ENCODE results near the gene NKX1-2. TPM values are rescaled to one million over a fixed set of nuclear protein-coding genes. Genes with fewer than 3 reads are reported as not detected.

NKX1-2 gene
- total and polyA plus RNA-seq, 2 of the 8 experiments (the other 6 are each of a cell fraction or from before 2014, with no cell fraction given), result 12.7 to 34.9 TPM

GRCh38 chr10:124415210-124415609, 34.6 kb downstream of the NKX1-2 start:
- Histone ChIP-seq H3K4me2 (ENCODE audit: insufficient read depth in 1 of 2, low read depth in 2 of 2, low read length in 2 of 2) (no peak overlapping the region), H3K4ac (replicated peaks; ENCODE audit: insufficient read length, low read depth, low read length) (no peak overlapping the region), H3K9me3 (ENCODE audit: insufficient read depth in 2 of 2, low read depth in 1 of 2, low read length in 1 of 2) (no peaks in the 10 kb centered on the region), H3K4me1 (replicated peaks in 1 of 4; ENCODE audit: control insufficient read depth in 3 of 4, insufficient read depth in 4 of 4, low read length in 3 of 4) (peaks cover 1 to 5% (median 2%) of the 10 kb centered on the region in 4 experiments; a peak in 5 of 7 replicates), H2BK12ac (ENCODE audit: low read depth, low read length) (no peak overlapping the region), H2AK5ac (ENCODE audit: low read depth, low read length) (no peak overlapping the region), H3K79me2 (ENCODE audit: control insufficient read depth in 1 of 2, insufficient read depth in 2 of 2, low read length in 2 of 2) (peaks cover 2 to 57% of the 10 kb centered on the region in 2 experiments), H3K14ac (ENCODE audit: insufficient read length) (no peak overlapping the region), H2BK20ac (ENCODE audit: low read length) (no peak overlapping the region), H3K27me3 (replicated peaks in 1 of 4; ENCODE audit: control insufficient read depth in 3 of 4, extremely low read depth in 1 of 4, insufficient read depth in 3 of 4, low read length in 3 of 4) (peaks cover 0 to 2% (median 0%) of the 10 kb centered on the region in 4 experiments; a peak in 1 of 7 replicates), H2BK15ac (ENCODE audit: low read length) (no peak overlapping the region), H3K9ac (replicated peaks in 1 of 4; ENCODE audit: extremely low read depth in 1 of 4, low read depth in 3 of 4, low read length in 3 of 4) (no peak overlapping the region), H4K8ac (ENCODE audit: extremely low read depth, insufficient read depth, low read length) (no peak overlapping the region), H3K18ac (ENCODE audit: extremely low read depth, low read length) (no peak overlapping the region), H3K4me3 (ENCODE audit: extremely low read depth in 1 of 4, insufficient read depth in 2 of 4, low read depth in 3 of 4, low read length in 4 of 4) (no peak overlapping the region), H4K91ac (replicated peaks; ENCODE audit: insufficient read length, low read length) (no peak overlapping the region), H3K23me2 (ENCODE audit: low read depth, low read length) (peaks cover 7% of the 10 kb centered on the region; the same call in 1 of the 2 replicates), H4K20me1 (replicated peaks in 1 of 2; ENCODE audit: control insufficient read depth in 1 of 2, insufficient read depth in 2 of 2, low read length in 2 of 2) (peaks cover 0 to 5% of the 10 kb centered on the region in 2 experiments), H3K36me3 (ENCODE audit: control insufficient read depth in 2 of 4, insufficient read depth in 4 of 4, low read length in 3 of 4) (peaks cover 0 to 3% (median 0%) of the 10 kb centered on the region in 4 experiments; a peak in 2 of 8 replicates), H4K5ac (ENCODE audit: insufficient read length, low read depth, low read length) (no peak overlapping the region), H2AFZ (ENCODE audit: low read length) (no peak overlapping the region), H3K27ac (ENCODE audit: low read depth, low read length) (no peak overlapping the region), H3K79me1 (ENCODE audit: low read depth, low read length) (no peaks in the 10 kb centered on the region; the same call in 1 of the 2 replicates), H2BK120ac (replicated peaks; ENCODE audit: low read depth, low read length) (no peak overlapping the region), H3K56ac (replicated peaks; ENCODE audit: insufficient read length, low read depth, low read length) (no peak overlapping the region), H3K23ac (ENCODE audit: insufficient read length) (no peak overlapping the region), H2BK5ac (ENCODE audit: low read depth, low read length) (no peak overlapping the region)
- DNase-seq (ENCODE audit: low read depth in 1 of 2, low spot score in 2 of 2) (no peak), FAIRE-seq (no peak)
- TF ChIP-seq CEBPB (IDR thresholded peaks at IDR 0.05; ENCODE audit: low read depth, low read length) (no peak), GABPA (IDR thresholded peaks at IDR 0.05; ENCODE audit: borderline replicate concordance, insufficient read depth, low read length) (no peak), MAFK (IDR thresholded peaks at IDR 0.05; ENCODE audit: low read depth, low read length) (0 out of 2 replicates have a peak, but pooled peaks have one; percentile 13)
- 83% methylated on average over 2 of the region's 2 CpGs; no CpG with 5 or more reads in 1 of the 2 experiments for WGBS, 2 experiments (ENCODE audit: extremely low coverage in 1 of 2, insufficient coverage in 1 of 2, insufficient read length in 1 of 2, insufficient replicate concordance in 2 of 2, low coverage in 1 of 2, low lambda C conversion rate in 2 of 2, missing lambda C conversion rate in 1 of 2)
- ChIA-PET POLR2A (ENCODE audit: partially characterized antibody) (interaction anchor here (0.8 to 2.2 kb wide), 6 partner anchors 9 to 109 kb away, joined by 3 to 7 read pairs (median 4); partner anchors contain the start of gene NKX1-2), CTCF (ENCODE audit: partially characterized antibody) (interaction anchor here (0.6 to 4.3 kb wide), 3 partner anchors 11 to 273 kb away, joined by 3 to 20 read pairs (median 3); no protein-coding TSS in a partner anchor)

Measured in H1 (cell line).